ENCODE results near the gene TRIM67.

The TRIM67 gene

GRCh38 chr1:231264642-231265041 lies 102.8 kb downstream of the TRIM67 start:
- no peak overlapping the region for H3K4me3 ChIP-seq (ENCODE audit: low read length)
- DNase-seq (ENCODE audit: low read depth), result no peak
- no peak for TF ChIP-seq CTCF (conservative IDR thresholded peaks at IDR 0.05; ENCODE audit: low read length)

GRCh38 chr1:231265379-231265778 lies 103.5 kb downstream of the TRIM67 start:
- no peak overlapping the region for H3K4me3 ChIP-seq (ENCODE audit: low read length)
- no peak for DNase-seq (ENCODE audit: low read depth)
- TF ChIP-seq CTCF (conservative IDR thresholded peaks at IDR 0.05; ENCODE audit: low read length), result no peak

- no peak for TF ChIP-seq CTCF (conservative IDR thresholded peaks at IDR 0.05; ENCODE audit: low read length)
- H3K4me3 ChIP-seq (ENCODE audit: low read length), result no peak overlapping the region
- no peak for DNase-seq (ENCODE audit: low read depth)
These were observed 105.0 kb downstream of the TRIM67 start for GRCh38 chr1:231266811-231267322.
